Adrenal gland (tissue), 12 donors: ENCODE measurements around the gene RPAIN. TPM values are rescaled to one million over a fixed set of nuclear protein-coding genes. Genes with fewer than 3 reads are reported as not detected.
"Not testable (repeated sequence)": the region's sequence is repeated elsewhere in the genome, so short reads cannot be mapped to it uniquely, and the experiment has no call there.

Source experiments
- DNase-seq, 7 donors: peaks; one replicate each; pipeline ENCODE4 v3.0.0-alpha.2; 2019 to 2020
- H3K27ac ChIP-seq, 5 donors: fragments of 200-600 bp; sonication (generic) in 4 of 5; 1 replicate in 3 of 5; 2 replicates in 2 of 5; pipeline versions ENCODE4 v1.5.1 to v1.8.0; 2016 to 2020; ENCODE audit warnings: mild to moderate bottlenecking in 1 of 5
- H3K27me3 ChIP-seq: fragments of 200-600 bp; 2 replicates; pipeline ENCODE4 v1.8.0; 2021
- H3K36me3 ChIP-seq, 2 donors: fragments of 200-600 bp; replicated peaks in 1 of 2; 1 replicate in 1 of 2; 2 replicates in 1 of 2; pipeline versions ENCODE4 v1.5.1 to v1.8.0; 2018 to 2022
- H3K4me1 ChIP-seq, 2 donors: fragments of 200-600 bp; replicated peaks in 1 of 2; 1 replicate in 1 of 2; 2 replicates in 1 of 2; pipeline versions ENCODE4 v1.5.1 to v1.8.0; 2018 to 2021
- H3K4me3 ChIP-seq, 4 donors: fragments of 200-600 bp; sonication (generic) in 3 of 4; one replicate each; pipeline ENCODE4 v1.5.1; 2016 to 2018
- H3K9me3 ChIP-seq, 3 donors: fragments of 200-600 bp; sonication (generic) in 1 of 3; replicated peaks in 1 of 3; 1 replicate in 2 of 3; 2 replicates in 1 of 3; pipeline versions ENCODE4 v1.5.1 to v1.8.0; 2016 to 2021
- POLR2A ChIP-seq, 2 donors: fragments of 450-650 bp; IDR thresholded peaks; one replicate each; pipeline ENCODE4 v1.6.1; 2017; ENCODE audit warnings: antibody characterized with exemption in 2 of 2, mild to moderate bottlenecking in 2 of 2, moderate library complexity in 1 of 2
- WGBS, 4 donors: extraction: QIAGEN DNeasy Blood & Tissue Kit in 2 of 4; methylation state at CpG; one replicate each; pipeline versions ENCODE4 v1.1.5 to v1.1.7; 2013 to 2017; 5-methylcytosine and 5-hydroxymethylcytosine counted together
- intact Hi-C, 2 donors: fragments of 100-400 bp; cut with DNase I; formaldehyde crosslinking; loops; one replicate each; pipeline versions ENCODE4 v1.14.1 to v1.15.0; 2022 to 2023
- polyA plus RNA-seq, 3 donors: library from polyadenylated mRNA; stranded (reverse); fragments of 200-250 nt in 2 of 3; fragments of 350-450 nt in 1 of 3; fragmentation: Illumina TruSeq in 1 of 3; extraction: RNeasy Lipid Tissue Mini Kit (QIAGEN cat#74804) in 1 of 3; gene quantifications; one replicate each; pipeline ENCODE4 v1.2.3, GENCODE V29; 2013 to 2014
- total RNA-seq, 9 donors: library from RNA; depleted of rRNA in 4 of 9; stranded (reverse); fragments of >200 nt in 4 of 9; fragments of 120-200 nt in 1 of 9; fragmentation: NEBNext Ultra II Directional in 1 of 9; extraction: Animal tissue kit (Norgen Biotek cat#: 25700) in 1 of 9; gene quantifications; one replicate each; pipeline versions ENCODE4 v1.1.0 to v1.2.4, GENCODE V29; 2013 to 2023
- TF ChIP-seq, protein P1 (sequence below), 6 experiments: fragments of 450-650 bp in 4 of 6; fragments of 200-600 bp in 2 of 6; sonication (generic) in 1 of 6; IDR thresholded peaks; 1 replicate in 5 of 6; 2 replicates in 1 of 6; pipeline versions ENCODE4 v1.5.1 to v1.8.0; 2016 to 2021; ENCODE audit warnings: antibody characterized with exemption in 6 of 6, mild to moderate bottlenecking in 2 of 6, moderate library complexity in 1 of 6
- donor health status: healthy with polysubstance abuse.
- donor health status: Bipolar disorder and iron deficiency.
- donor health status: DM: yes; HTN: yes; CAD: no.
- donor health status: DM: no; HTN: no; CAD: no.
- donor health status: DM: no; HTN: no; CAD: no.
- donor health status: DM: yes; HTN: yes; CAD: no.

Gene RPAIN
- total and polyA plus RNA-seq, 12 donors, result 26.1 to 73.6 (median 33.1) TPM

DNA sequence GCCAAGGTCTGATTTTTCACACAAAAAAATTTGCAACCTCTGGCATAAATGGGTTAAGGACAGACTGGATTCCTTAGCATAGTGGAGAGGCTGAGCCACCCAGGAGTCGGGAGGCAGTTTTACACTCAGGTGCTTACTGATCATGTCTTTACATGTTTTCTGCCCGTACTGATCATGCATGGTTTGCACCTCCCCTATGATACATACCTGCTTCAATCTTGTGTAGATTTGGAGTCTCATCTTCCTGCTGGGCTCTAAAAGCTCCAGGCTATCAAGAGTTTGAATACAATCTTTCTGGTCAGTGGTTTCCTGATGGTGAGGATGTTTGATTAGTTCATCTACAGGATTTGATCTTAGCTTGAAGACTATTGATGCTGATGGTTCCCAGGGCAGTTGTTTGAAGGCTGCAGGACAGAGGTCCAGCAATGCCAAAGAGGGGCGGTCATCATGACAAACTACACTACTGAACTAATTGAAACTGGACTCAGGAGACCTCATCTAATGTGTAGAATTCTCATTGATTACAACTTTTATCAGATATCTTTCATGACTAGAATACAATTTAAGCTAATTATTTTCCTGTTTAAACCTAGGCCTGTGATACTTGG lies 12.1 kb downstream of the RPAIN start:
- no peak for DNase-seq
- 68 to 95% (median 72%) methylated on average over 3 of the region's 3 CpGs for WGBS, 4 donors
- H3K9me3 ChIP-seq, result no peaks in the 10 kb centered on the region
- peaks cover 0 to 11% of the 10 kb centered on the region in 2 donors for H3K4me1 ChIP-seq
- TF ChIP-seq POLR2A (IDR thresholded peaks at IDR 0.05), result no peak
- TF ChIP-seq, protein P1, sequence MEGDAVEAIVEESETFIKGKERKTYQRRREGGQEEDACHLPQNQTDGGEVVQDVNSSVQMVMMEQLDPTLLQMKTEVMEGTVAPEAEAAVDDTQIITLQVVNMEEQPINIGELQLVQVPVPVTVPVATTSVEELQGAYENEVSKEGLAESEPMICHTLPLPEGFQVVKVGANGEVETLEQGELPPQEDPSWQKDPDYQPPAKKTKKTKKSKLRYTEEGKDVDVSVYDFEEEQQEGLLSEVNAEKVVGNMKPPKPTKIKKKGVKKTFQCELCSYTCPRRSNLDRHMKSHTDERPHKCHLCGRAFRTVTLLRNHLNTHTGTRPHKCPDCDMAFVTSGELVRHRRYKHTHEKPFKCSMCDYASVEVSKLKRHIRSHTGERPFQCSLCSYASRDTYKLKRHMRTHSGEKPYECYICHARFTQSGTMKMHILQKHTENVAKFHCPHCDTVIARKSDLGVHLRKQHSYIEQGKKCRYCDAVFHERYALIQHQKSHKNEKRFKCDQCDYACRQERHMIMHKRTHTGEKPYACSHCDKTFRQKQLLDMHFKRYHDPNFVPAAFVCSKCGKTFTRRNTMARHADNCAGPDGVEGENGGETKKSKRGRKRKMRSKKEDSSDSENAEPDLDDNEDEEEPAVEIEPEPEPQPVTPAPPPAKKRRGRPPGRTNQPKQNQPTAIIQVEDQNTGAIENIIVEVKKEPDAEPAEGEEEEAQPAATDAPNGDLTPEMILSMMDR (IDR thresholded peaks at IDR 0.05), result no peak
- no peak overlapping the region for H3K4me3 ChIP-seq
- intact Hi-C loops, result loop anchor here in 1 of 2 donors (10.0 kb wide), 1 partner anchor 177 kb away; no protein-coding TSS in a partner anchor
- H3K27ac ChIP-seq, result no peak overlapping the region
- H3K27me3 ChIP-seq, result no peaks in the 10 kb centered on the region
- H3K36me3 ChIP-seq, result peaks cover 0 to 90% of the 10 kb centered on the region in 2 donors

DNA sequence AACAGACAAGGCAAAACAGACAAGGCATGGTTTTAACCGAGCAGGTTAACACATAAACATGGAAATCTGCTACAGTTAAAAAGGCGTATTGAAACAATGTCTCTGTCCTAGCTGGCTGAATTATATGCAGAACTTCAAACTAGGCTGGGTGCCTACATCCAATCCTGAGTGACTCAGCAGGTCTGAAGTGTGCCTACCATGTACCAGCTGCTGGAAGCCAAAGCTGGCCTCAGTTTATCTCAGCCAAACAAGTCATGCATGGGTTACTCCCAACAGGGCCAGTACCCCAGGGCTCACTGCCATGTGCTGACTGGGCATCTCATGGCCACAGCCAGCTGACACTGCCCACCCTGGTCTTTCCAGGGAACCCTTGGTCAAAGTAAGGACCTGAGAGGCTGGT lies 15.0 kb downstream of the RPAIN start:
- H3K27me3 ChIP-seq, result no peaks in the 10 kb centered on the region
- 91 to 95% (median 93%) methylated on average over 2 of the region's 2 CpGs for WGBS, 4 donors
- DNase-seq, result no peak
- H3K4me1 ChIP-seq, result peaks cover 7 to 29% of the 10 kb centered on the region in 2 donors
- intact Hi-C loops, result loop anchor here in 1 of 2 donors (10.0 kb wide), 1 partner anchor 180 kb away; no protein-coding TSS in a partner anchor
- TF ChIP-seq, protein P1 (IDR thresholded peaks at IDR 0.05), result no peak
- TF ChIP-seq POLR2A (IDR thresholded peaks at IDR 0.05), result no peak
- H3K36me3 ChIP-seq, result peaks cover 0 to 61% of the 10 kb centered on the region in 2 donors
- no peaks in the 10 kb centered on the region for H3K9me3 ChIP-seq
- H3K4me3 ChIP-seq, result no peak overlapping the region
- H3K27ac ChIP-seq, result peak overlapping the region in 1 of 5 donors; percentile 31

DNA sequence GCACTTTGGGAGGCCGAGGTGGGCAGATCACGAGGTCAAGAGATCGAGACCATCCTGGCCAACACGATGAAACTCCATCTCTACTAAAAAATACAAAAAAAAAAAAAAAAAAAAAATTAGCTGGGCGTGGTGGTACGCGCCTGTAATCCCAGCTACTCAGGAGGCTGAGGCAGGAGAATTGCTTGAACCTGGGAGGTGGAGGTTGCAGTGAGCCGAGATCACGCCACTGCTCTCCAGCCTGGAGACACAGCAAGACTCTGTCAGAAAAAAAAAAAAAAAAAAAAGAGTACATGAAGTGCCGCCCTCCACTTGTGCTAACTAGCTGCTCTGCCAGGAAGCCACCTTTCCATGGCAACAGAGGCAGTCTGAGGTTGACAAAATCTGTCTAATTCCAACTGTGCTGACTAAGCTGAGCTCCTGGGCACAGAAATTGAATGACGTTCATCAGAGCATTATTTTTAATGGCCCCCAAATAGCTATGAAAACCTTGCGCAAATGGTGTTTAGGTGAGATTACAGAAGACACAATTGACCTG lies 15.9 kb downstream of the RPAIN start:
- Histone ChIP-seq H3K4me1 (peaks cover 7 to 29% of the 10 kb centered on the region in 2 donors), H3K36me3 (peaks cover 0 to 54% of the 10 kb centered on the region in 2 donors)
- H3K9me3 ChIP-seq, H3K27me3 ChIP-seq, H3K27ac ChIP-seq, H3K4me3 ChIP-seq: not testable (repeated sequence)
- 88 to 92% (median 90%) methylated on average over 9 to 12 of the region's 12 CpGs for WGBS, 4 donors
- peak in 1 of 7 donors; percentile 70 for DNase-seq
- intact Hi-C loops, result loop anchor here in 1 of 2 donors (10.0 kb wide), 1 partner anchor 181 kb away; no protein-coding TSS in a partner anchor

DNA sequence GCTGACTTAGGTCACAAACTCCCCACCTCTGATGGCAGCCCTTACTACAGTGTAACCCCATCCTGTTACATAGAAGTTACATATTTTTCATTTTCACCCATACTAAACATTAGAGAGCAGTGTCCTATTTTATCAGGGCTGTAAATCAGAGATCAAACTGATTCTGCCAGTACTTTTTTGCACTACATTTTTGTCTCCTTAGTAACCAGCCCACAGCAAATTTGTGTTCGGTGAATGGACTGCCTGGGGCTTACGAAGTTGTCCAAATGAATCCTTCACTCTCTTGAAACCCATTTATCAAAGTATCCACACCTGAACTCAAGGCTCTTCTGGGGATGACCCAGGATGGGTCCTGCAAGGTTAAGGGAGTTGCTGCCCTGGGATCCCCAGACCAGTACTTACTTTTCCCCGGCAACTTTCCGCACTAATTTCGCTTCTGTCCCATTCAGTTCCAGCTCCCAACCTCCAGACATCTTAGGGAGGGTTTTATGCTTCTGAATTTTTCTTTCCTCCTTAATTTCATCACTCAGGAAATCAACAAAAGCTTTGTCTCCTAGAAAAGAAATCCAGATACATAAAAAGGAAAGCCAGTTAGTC lies 17.8 kb downstream of the RPAIN start:
- TF ChIP-seq, protein P1 (IDR thresholded peaks at IDR 0.05), result no peak
- TF ChIP-seq POLR2A (IDR thresholded peaks at IDR 0.05), result no peak
- H3K4me3 ChIP-seq, result peak overlapping the region in 2 of 4 donors; percentile 58 to 92
- DNase-seq, result no peak
- peaks cover 0 to 34% of the 10 kb centered on the region in 2 donors for H3K36me3 ChIP-seq
- no peaks in the 10 kb centered on the region for H3K9me3 ChIP-seq
- peaks cover 7 to 29% of the 10 kb centered on the region in 2 donors for H3K4me1 ChIP-seq
- H3K27me3 ChIP-seq, result no peaks in the 10 kb centered on the region
- peak overlapping the region in 3 of 5 donors; percentile 72 to 88 (median 75) for H3K27ac ChIP-seq
- intact Hi-C loops, result loop anchor here in 1 of 2 donors (10.0 kb wide), 1 partner anchor 183 kb away; no protein-coding TSS in a partner anchor
- 39 to 43% (median 41%) methylated on average over 5 of the region's 5 CpGs for WGBS, 4 donors
